SK-N-SH treated with all-trans-retinoic acid at 6 μM for 48 hours (cell line): ENCODE measurements around the gene LRMDA.

Source experiments
- ATAC-seq: fragments of 200-7000 bp; cut with Tn5 transposase; 3 replicates; pipeline ENCODE4 v1.9.1; 2020; ENCODE audit warnings: mild to moderate bottlenecking, moderate library complexity
- ARNTL ChIP-seq: fragments of 450-650 bp; formaldehyde crosslinking; IDR thresholded peaks from 2 replicates; pipeline ENCODE4 v1.5.0; 2020; ENCODE audit warnings: low read depth, mild to moderate bottlenecking, moderate library complexity, borderline replicate concordance
- BACH2 ChIP-seq: fragments of 250-450 bp; sonication (Bioruptor Pico); IDR thresholded peaks from 2 replicates; pipeline ENCODE4 v1.9.0; 2021; ENCODE audit warnings: mild to moderate bottlenecking, borderline replicate concordance
- CSDC2 ChIP-seq: fragments of 250-450 bp; sonication (Bioruptor Pico); IDR thresholded peaks from 2 replicates; pipeline ENCODE4 v1.5.0; 2020; ENCODE audit warnings: mild to moderate bottlenecking, moderate library complexity
- ESRRG ChIP-seq: fragments of 250-450 bp; sonication (Bioruptor Pico); IDR thresholded peaks from 2 replicates; pipeline ENCODE4 v1.6.1; 2021; ENCODE audit warnings: mild to moderate bottlenecking
- ISL1 ChIP-seq: fragments of 250-450 bp; sonication (Bioruptor Pico); IDR thresholded peaks from 2 replicates; pipeline ENCODE4 v2.1.2; 2022; ENCODE audit warnings: mild to moderate bottlenecking, moderate library complexity
- OSR1 ChIP-seq: fragments of 250-450 bp; sonication (Bioruptor Pico); IDR thresholded peaks from 2 replicates; pipeline ENCODE4 v1.8.0; 2022; ENCODE audit warnings: moderate library complexity, mild to moderate bottlenecking, inconsistent platforms
- PPARA ChIP-seq: fragments of 250-450 bp; sonication (Bioruptor Pico); IDR thresholded peaks from 2 replicates; pipeline ENCODE4 v1.5.0; 2020; ENCODE audit warnings: mild to moderate bottlenecking, borderline replicate concordance
- RARB ChIP-seq: fragments of 250-450 bp; sonication (Bioruptor Pico); IDR thresholded peaks from 2 replicates; pipeline ENCODE4 v1.8.0; 2021; ENCODE audit warnings: mild to moderate bottlenecking, moderate library complexity
- SNAI2 ChIP-seq: fragments of 250-450 bp; sonication (Bioruptor Pico); IDR thresholded peaks from 2 replicates; pipeline ENCODE4 v1.5.0; 2020; ENCODE audit warnings: mild to moderate bottlenecking, moderate library complexity
- TCF4 ChIP-seq: fragments of 250-450 bp; sonication (Bioruptor Pico); IDR thresholded peaks from 2 replicates; pipeline ENCODE4 v1.8.0; 2021; ENCODE audit warnings: mild to moderate bottlenecking, moderate library complexity, borderline replicate concordance
- TOX ChIP-seq: fragments of 250-450 bp; sonication (Bioruptor Pico); IDR thresholded peaks from 2 replicates; pipeline ENCODE4 v1.8.0; 2021; ENCODE audit warnings: mild to moderate bottlenecking, moderate library complexity, borderline replicate concordance
- ZC3H10 ChIP-seq: fragments of 250-450 bp; sonication (Bioruptor Pico); IDR thresholded peaks from 2 replicates; pipeline ENCODE4 v1.5.1; 2021; ENCODE audit warnings: mild to moderate bottlenecking, moderate library complexity
- ZFP3 ChIP-seq: fragments of 250-450 bp; sonication (Bioruptor Pico); IDR thresholded peaks from 2 replicates; pipeline ENCODE4 v1.5.0; 2020; ENCODE audit warnings: mild to moderate bottlenecking, moderate library complexity
- ZFP30 ChIP-seq: fragments of 450-650 bp; formaldehyde crosslinking; IDR thresholded peaks from 2 replicates; pipeline ENCODE4 v1.5.0; 2022; ENCODE audit warnings: mild to moderate bottlenecking, moderate library complexity
- ZNF565 ChIP-seq: fragments of 450-650 bp; formaldehyde crosslinking; conservative IDR thresholded peaks from 2 replicates; pipeline ENCODE4 v1.5.0; 2020; ENCODE audit warnings: low read depth, mild to moderate bottlenecking, moderate library complexity
- ZNF70 ChIP-seq: fragments of 450-650 bp; formaldehyde crosslinking; IDR thresholded peaks from 2 replicates; pipeline ENCODE4 v1.5.0; 2020; ENCODE audit warnings: mild to moderate bottlenecking, moderate library complexity
- ZNF8 ChIP-seq: fragments of 450-650 bp; formaldehyde crosslinking; IDR thresholded peaks from 2 replicates; pipeline ENCODE4 v1.5.0; 2020; ENCODE audit warnings: mild to moderate bottlenecking, moderate library complexity
- TF ChIP-seq, protein P1 (sequence below): fragments of 250-450 bp; sonication (Bioruptor Pico); IDR thresholded peaks from 2 replicates; pipeline ENCODE4 v1.5.1; 2020; ENCODE audit warnings: low read depth, mild to moderate bottlenecking, moderate library complexity
- TF ChIP-seq, protein P2 (sequence below): fragments of 250-450 bp; sonication (Bioruptor Pico); IDR thresholded peaks from 2 replicates; pipeline ENCODE4 v1.8.0; 2021; ENCODE audit warnings: low read depth, mild to moderate bottlenecking, moderate library complexity, borderline replicate concordance
- TF ChIP-seq, protein P3 (sequence below): fragments of 250-450 bp; sonication (Bioruptor Pico); IDR thresholded peaks from 2 replicates; pipeline ENCODE4 v1.5.1; 2021; ENCODE audit warnings: mild to moderate bottlenecking, moderate library complexity
- TF ChIP-seq, protein P4 (sequence below): fragments of 250-450 bp; sonication (Bioruptor Pico); IDR thresholded peaks from 2 replicates; pipeline ENCODE4 v1.5.0; 2020; ENCODE audit warnings: mild to moderate bottlenecking, moderate library complexity

Gene LRMDA

DNA sequence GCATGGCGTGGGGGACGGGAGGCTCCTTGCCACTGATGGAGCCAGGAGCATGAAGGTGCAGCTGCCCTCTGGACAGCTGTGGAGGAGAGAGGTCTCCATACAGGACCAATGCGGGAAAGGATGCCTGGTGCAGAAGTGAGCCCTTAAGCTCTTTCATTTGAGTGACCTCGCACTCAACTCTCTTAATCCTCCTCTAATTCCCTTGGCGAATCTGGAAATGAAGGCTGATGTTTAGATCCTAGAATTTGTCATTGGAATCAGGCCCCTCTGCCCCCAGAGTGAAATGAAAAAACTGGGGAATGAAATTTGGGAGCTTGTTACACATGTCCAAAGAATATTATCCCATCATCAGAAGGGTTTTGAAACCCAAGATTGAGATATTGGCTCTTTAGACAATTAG is 639.5 kb downstream of the LRMDA start:
- no peak for ATAC-seq
- TF ChIP-seq, protein P1, sequence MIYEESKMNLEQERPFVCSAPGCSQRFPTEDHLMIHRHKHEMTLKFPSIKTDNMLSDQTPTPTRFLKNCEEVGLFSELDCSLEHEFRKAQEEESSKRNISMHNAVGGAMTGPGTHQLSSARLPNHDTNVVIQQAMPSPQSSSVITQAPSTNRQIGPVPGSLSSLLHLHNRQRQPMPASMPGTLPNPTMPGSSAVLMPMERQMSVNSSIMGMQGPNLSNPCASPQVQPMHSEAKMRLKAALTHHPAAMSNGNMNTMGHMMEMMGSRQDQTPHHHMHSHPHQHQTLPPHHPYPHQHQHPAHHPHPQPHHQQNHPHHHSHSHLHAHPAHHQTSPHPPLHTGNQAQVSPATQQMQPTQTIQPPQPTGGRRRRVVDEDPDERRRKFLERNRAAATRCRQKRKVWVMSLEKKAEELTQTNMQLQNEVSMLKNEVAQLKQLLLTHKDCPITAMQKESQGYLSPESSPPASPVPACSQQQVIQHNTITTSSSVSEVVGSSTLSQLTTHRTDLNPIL (CRISPR knock-in tag): no peak
- no peak for TF ChIP-seq SNAI2 (CRISPR knock-in tag)
- no peak for TF ChIP-seq ARNTL
- TF ChIP-seq ZC3H10 (CRISPR knock-in tag): no peak
- no peak for TF ChIP-seq ZFP30 (CRISPR knock-in tag)
- no peak for TF ChIP-seq CSDC2
- no peak for TF ChIP-seq PPARA (CRISPR knock-in tag)

DNA sequence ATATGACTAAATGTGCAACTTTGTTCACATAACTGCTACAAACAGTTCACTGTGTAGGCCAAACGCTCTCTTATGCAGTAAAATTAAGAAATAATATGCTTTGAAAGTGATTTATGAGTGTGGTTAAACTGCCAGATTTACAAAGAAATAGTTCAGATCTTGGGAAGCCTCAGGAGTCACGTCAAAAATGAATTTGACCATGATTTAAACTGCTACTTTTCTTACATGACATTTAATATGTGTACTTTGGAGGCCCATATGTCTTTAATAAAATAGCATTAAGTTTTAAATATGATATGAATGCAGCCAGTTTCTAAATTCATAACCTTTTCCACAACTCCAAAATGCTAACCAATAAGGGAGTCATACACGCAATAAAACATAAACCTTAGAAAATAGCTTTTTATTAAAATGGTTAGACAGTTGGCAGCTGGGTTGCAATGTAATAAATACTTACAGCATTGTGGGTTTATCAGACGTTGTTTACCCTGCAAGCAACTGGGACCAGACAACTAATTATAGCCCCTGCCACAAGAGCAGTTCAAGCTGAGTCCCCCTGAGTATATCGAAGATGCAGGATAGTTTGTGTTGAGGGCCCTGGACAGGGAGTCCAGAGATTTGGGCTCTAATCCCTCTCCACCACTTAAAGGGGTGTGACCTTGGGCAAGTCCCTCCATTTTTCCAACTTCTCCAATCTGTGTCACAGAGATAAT is 640.4 kb downstream of the LRMDA start:
- peak; percentile 85 for ATAC-seq
- TF ChIP-seq ISL1: no peak
- no peak for TF ChIP-seq ARNTL
- TF ChIP-seq ZC3H10 (CRISPR knock-in tag): peak; percentile 23; the same call in 1 of the 2 replicates
- TF ChIP-seq, protein P2, sequence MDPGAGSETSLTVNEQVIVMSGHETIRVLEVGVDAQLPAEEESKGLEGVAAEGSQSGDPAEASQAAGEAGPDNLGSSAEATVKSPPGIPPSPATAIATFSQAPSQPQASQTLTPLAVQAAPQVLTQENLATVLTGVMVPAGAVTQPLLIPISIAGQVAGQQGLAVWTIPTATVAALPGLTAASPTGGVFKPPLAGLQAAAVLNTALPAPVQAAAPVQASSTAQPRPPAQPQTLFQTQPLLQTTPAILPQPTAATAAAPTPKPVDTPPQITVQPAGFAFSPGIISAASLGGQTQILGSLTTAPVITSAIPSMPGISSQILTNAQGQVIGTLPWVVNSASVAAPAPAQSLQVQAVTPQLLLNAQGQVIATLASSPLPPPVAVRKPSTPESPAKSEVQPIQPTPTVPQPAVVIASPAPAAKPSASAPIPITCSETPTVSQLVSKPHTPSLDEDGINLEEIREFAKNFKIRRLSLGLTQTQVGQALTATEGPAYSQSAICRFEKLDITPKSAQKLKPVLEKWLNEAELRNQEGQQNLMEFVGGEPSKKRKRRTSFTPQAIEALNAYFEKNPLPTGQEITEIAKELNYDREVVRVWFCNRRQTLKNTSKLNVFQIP: peak; percentile 85; the same call in 1 of the 2 replicates
- TF ChIP-seq CSDC2: no peak
- TF ChIP-seq RARB (CRISPR knock-in tag): 0 out of 2 replicates have a peak, but pooled peaks have one; percentile 61
- no peak for TF ChIP-seq ZNF70 (CRISPR knock-in tag)
- TF ChIP-seq, protein P3, sequence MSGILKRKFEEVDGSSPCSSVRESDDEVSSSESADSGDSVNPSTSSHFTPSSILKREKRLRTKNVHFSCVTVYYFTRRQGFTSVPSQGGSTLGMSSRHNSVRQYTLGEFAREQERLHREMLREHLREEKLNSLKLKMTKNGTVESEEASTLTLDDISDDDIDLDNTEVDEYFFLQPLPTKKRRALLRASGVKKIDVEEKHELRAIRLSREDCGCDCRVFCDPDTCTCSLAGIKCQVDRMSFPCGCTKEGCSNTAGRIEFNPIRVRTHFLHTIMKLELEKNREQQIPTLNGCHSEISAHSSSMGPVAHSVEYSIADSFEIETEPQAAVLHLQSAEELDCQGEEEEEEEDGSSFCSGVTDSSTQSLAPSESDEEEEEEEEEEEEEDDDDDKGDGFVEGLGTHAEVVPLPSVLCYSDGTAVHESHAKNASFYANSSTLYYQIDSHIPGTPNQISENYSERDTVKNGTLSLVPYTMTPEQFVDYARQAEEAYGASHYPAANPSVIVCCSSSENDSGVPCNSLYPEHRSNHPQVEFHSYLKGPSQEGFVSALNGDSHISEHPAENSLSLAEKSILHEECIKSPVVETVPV (CRISPR knock-in tag): no peak
- peak; percentile 97 for TF ChIP-seq TOX (CRISPR knock-in tag)
- TF ChIP-seq OSR1 (CRISPR knock-in tag): no peak
- TF ChIP-seq BACH2 (CRISPR knock-in tag): no peak
- no peak for TF ChIP-seq ESRRG (CRISPR knock-in tag)
- TF ChIP-seq PPARA (CRISPR knock-in tag): no peak
- TF ChIP-seq, protein P4, sequence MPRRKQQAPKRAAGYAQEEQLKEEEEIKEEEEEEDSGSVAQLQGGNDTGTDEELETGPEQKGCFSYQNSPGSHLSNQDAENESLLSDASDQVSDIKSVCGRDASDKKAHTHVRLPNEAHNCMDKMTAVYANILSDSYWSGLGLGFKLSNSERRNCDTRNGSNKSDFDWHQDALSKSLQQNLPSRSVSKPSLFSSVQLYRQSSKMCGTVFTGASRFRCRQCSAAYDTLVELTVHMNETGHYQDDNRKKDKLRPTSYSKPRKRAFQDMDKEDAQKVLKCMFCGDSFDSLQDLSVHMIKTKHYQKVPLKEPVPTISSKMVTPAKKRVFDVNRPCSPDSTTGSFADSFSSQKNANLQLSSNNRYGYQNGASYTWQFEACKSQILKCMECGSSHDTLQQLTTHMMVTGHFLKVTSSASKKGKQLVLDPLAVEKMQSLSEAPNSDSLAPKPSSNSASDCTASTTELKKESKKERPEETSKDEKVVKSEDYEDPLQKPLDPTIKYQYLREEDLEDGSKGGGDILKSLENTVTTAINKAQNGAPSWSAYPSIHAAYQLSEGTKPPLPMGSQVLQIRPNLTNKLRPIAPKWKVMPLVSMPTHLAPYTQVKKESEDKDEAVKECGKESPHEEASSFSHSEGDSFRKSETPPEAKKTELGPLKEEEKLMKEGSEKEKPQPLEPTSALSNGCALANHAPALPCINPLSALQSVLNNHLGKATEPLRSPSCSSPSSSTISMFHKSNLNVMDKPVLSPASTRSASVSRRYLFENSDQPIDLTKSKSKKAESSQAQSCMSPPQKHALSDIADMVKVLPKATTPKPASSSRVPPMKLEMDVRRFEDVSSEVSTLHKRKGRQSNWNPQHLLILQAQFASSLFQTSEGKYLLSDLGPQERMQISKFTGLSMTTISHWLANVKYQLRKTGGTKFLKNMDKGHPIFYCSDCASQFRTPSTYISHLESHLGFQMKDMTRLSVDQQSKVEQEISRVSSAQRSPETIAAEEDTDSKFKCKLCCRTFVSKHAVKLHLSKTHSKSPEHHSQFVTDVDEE: no peak
- no peak for TF ChIP-seq ZNF565 (CRISPR knock-in tag)
- no peak for TF ChIP-seq ZNF8 (CRISPR knock-in tag)
- no peak for TF ChIP-seq ZFP3 (CRISPR knock-in tag)

DNA sequence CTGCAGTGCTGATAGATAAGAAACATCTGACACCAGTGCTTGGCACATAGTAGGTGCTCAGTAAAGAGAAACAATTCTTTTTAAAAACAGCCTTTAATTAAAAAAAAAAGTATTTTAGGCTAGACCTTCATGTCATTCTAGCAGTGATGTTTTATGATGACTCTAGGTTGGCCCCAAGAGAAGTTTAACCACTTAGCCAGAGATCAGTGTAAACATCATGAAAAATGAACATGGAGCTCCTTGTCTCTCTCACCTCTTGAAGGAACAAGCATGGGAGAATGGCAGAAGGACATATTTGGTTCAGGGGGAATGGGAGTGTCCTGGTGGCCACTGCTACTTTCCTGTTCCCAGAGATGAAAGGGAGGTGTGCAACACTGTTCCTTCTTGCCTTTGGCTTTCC is 641.0 kb downstream of the LRMDA start:
- 0 out of 3 replicates have a peak, but pooled peaks have one; percentile 7 for ATAC-seq
- TF ChIP-seq ESRRG (CRISPR knock-in tag) (no peak), OSR1 (CRISPR knock-in tag) (no peak), RARB (CRISPR knock-in tag) (no peak), ISL1 (no peak), SNAI2 (CRISPR knock-in tag) (no peak), PPARA (CRISPR knock-in tag) (no peak), ZFP30 (CRISPR knock-in tag) (no peak), TCF4 (no peak), BACH2 (CRISPR knock-in tag) (no peak), ZNF70 (CRISPR knock-in tag) (no peak)
- TF ChIP-seq, protein P2: no peak
- TF ChIP-seq, protein P3 (CRISPR knock-in tag): no peak
- TF ChIP-seq, protein P4: no peak
- TF ChIP-seq, protein P1 (CRISPR knock-in tag): no peak
